Stimulated activated CD8-positive, alpha-beta memory T cell treated with anti-CD3 and anti-CD28 coated beads, Interleukin-12 subunit alpha, Interleukin-12 subunit beta, amount 100 ng/mL, for 1 hour (primary cell): ENCODE measurements around the gene MYO7A.

Experiments used
- DNase-seq: peaks from one replicate; pipeline ENCODE4 v3.0.0-alpha.2; 2020; ENCODE audit warnings: low read depth

The MYO7A gene

GRCh38 chr11:77129069-77129841, 1.2 kb downstream of the MYO7A start:
- DNase-seq = no peak

- DNase-seq = no peak
These were observed 2.1 kb downstream of the MYO7A start for GRCh38 chr11:77129842-77130756.

DNA sequence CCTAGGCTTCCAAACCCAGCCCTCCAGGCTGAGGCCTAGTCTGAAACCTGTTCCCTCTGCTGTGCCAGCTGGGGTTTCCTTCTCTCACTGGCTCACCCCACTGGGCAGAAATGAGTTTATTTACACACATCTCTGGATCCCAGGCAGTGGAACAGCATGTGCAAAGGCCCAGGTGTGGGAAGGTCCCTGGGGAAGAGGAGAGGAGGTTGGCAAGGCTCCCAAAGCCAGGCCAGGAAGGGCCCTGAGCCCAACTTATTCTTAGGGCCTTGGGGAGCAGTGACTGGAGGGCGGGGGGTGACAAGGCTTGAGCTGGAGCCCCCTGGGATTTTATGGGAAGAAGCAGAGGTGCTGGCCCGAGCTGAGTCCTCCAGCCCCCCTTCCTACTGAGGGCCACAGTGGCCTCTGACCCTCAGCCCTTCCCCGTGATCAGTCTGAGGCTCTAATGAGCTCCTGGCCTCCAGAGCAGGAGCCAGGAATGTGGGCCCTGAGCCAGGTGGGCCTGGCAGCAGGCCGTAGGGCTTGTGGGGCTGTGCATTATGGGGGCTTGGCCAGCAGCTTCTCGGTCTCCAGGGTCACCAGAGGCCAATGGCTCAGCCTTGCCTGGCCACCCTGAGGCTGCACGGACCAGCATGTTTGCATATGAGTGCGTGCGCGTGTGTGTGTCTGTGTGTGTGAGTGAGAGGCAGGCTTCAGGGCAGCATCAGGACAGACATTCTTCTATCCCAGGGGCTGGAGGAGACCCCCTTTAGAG, 2.9 kb downstream of the MYO7A start:
- DNase-seq = no peak

GRCh38 chr11:77131560-77131959, 3.5 kb downstream of the MYO7A start:
- no peak for DNase-seq

GRCh38 chr11:77135069-77135468, 7.0 kb downstream of the MYO7A start:
- DNase-seq = no peak

GRCh38 chr11:77136074-77136473, 8.0 kb downstream of the MYO7A start:
- DNase-seq = no peak

- no peak for DNase-seq
These were observed 8.9 kb downstream of the MYO7A start for GRCh38 chr11:77136784-77137420.

DNA sequence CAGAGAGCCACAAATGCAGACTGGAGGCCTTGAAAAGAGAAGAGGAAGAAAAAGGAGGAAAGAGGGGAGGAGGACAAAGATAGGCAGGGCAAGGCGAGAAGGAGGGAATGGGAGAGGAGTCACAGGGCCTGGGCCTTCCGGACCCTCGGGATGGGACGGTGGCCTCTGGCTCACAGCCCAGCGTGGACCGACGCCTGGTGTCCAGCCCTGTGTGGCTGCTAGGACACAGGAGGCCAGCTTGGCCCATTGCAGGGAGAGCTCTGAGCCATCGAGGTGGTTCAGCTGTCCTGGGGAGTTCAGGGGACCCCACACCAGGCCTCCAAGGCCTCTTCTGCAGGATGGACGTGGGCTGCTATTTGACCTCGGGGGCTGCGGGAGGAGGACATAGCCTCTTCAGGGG, 9.4 kb downstream of the MYO7A start:
- DNase-seq = no peak

DNA sequence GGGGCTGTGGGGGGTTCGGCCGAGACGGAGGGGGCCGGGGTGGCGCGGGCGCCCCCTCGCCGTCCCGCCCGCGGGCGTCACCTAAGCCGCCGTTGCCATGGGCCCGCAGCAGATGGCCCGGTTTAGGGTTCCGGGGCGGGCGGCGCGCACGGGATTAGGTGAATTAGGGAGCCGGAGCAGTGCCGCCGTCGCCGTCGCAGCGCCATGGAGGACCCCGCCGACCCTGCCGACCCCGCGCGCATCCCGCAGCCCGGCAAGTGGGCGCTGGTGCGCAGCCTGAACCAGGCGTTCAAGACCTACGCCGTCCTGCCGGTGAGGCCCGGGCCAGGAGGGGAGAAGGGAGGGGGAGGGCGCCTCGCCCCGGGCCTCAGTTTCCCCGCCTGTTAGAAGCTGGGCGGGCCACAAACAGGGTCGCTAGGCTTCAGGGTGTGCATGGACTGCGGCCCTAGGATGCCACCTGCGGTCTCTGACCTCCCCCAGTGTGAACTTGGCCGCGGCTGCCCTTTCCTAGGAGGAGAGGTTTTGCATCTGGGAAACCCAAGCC, 10.1 kb downstream of the MYO7A start:
- DNase-seq = no peak

DNA sequence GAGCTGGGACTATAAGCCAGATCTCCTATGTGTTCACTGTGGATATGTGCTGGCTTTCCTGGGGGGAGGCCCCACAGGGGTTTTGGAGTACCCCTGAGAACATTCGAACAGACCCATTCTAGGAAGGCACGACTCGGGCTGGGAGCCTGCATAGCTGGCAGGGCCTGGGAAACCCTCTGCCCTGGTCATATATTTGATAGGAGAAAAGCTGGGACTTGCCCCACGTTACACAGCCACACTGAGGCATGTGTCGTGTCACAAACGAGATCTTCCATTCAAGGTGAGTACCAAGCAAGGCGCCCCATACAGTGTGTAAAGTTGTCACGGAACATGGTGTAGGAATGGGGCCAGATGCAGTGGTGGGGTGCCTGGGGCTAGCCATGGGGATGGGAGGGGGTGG, 11.2 kb downstream of the MYO7A start:
- DNase-seq = no peak

DNA sequence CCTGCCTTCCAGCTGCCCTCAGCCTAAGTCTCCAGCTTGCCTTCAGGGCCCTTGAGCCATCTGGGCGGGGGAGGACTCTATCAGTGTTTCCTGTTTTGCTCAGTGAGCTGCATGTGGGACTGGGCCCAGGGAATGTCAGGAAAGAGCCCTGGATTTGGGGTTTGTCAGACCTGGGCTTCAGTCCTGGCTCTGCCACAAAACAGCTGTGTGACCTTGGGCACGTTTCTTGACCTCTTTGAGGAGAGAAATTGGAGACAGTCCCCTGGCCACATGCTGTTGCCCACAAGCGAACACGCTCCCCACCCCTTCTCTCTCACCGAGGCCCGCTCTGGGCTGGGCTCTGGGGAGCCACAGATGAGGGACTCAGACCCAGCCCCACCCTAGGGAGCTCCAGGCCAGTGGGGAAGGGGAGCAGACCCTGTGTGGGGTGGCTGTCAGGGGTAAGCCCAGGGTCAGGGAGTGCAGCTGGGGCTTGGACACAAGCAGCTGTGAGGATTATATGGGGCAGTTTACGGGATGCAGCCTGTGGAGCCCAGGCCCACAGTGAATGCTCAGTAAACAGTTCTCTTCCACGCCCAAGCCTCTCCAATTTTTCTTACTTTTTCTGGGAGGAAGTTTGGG, 12.3 kb downstream of the MYO7A start:
- no peak for DNase-seq

DNA sequence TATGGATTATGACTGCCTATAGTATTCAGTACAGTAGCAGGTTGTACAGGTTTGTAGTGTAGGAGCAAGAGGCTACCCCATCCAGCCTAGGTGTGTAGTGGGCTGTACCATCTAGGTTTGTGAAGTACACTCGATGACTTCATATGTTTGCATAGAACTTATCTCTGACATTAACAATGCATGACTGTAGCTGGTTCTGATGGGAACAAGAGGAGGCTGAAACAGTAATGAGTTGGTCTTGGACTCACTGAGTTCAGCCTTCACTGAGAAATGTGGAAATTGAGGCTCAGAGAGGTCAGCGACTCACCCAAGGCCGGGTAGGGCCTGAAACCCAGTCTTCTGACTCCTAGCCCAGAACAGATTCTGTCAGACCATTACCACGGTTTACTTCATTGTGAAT, 13.0 kb downstream of the MYO7A start:
- no peak for DNase-seq

- DNase-seq = no peak
These were observed 13.4 kb downstream of the MYO7A start for GRCh38 chr11:77141475-77141874.

DNA sequence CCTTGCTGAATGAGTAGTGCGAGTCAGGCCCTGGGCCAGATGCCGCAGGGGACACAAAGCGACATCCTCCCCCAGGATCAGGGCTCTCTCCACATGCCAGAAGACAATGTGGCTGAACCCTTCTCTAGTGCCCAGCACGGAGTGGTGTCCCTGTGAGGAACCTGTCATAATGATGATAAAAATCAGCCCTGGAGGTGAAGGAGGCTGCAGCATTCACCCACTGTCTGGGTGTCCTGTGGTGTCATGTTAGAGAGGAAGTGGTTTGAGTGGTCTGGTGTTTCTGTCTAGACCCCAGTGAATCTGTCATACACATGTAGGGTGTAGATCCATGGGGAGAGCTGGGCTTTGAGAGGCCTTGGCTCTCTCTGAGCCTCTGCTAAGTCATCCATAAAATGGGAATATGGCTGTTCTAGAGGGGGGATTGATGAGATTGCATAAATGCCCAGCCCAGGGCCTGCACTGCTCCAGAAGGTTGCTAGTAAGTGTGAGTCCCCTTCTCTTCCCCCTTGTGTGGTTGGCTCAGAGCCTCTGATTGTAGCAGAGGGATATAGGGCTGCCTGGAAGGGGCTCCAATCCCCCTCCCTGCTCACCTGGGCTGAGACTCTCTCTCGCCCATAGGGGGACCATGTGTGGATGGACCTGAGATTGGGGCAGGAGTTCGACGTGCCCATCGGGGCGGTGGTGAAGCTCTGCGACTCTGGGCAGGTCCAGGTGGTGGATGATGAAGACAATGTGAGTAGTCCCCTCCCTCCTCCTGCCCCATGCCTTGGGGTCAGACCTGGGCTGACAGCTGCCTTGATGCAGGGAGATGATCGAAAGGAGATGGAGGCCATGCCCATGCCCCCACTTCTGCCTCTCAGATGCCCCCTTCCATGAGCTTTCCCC, 14.3 kb downstream of the MYO7A start:
- no peak for DNase-seq

GRCh38 chr11:77143405-77144020, 15.5 kb downstream of the MYO7A start:
- DNase-seq = no peak

DNA sequence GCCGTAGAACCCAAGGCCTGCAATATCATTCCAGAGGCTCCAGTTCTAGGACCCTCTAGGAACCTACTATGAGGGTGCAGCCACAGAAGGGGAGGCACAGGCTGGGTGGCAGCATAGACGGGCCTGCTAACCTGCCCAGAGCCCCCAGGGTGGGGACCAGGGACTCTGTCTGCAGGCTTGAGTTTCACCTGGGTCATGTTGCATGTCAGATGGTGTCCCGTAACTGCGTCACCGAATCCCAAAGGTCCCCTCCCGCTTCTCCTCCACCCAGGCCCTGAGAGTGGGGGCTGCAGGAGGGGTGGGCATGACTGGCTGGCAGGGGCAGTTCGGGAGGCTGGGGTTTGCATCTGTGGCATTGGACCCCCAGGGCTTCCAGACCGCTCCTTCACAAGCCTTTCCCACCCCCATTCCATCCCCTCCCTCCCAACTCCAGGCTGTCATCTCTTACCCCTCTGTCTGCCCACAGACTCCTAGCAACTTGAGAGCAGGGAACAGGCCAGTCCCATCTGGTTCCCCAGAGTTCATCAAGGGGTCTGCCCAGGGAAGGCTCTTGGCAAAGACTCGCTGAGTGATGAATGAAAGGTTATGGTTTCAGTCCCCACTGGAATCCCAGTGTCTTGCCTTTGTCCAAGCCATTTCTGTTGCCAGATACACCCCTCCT, 16.3 kb downstream of the MYO7A start:
- no peak for DNase-seq

GRCh38 chr11:77144857-77145428, 16.9 kb downstream of the MYO7A start:
- DNase-seq = no peak

- no peak for DNase-seq
These were observed 18.4 kb downstream of the MYO7A start for GRCh38 chr11:77146261-77147035.
